ENCODE results near the gene KAT6B.
"Not testable (repeated sequence)": the region's sequence is repeated elsewhere in the genome, so short reads cannot be mapped to it uniquely, and the experiment has no call there.

KAT6B gene

GRCh38 chr10:74881253-74881884, 55.0 kb downstream of the KAT6B start:
- no peak for DNase-seq
- intact Hi-C loops (cut with DNase I), result no loop called here

- no peak for DNase-seq
- intact Hi-C loops (cut with DNase I), result no loop called here
These were observed 56.0 kb downstream of the KAT6B start for GRCh38 chr10:74882427-74882826.

GRCh38 chr10:74882831-74883230, 56.4 kb downstream of the KAT6B start:
- no peak for DNase-seq
- intact Hi-C loops (cut with DNase I), result no loop called here

GRCh38 chr10:74883428-74883827, 57.0 kb downstream of the KAT6B start:
- no peak for DNase-seq
- intact Hi-C loops (cut with DNase I), result no loop called here

GRCh38 chr10:74887614-74888284, 61.3 kb downstream of the KAT6B start:
- intact Hi-C loops (cut with DNase I), result no loop called here
- DNase-seq, result no peak

GRCh38 chr10:74888962-74889661, 62.7 kb downstream of the KAT6B start:
- intact Hi-C loops (cut with DNase I), result no loop called here
- peak in 14 of 42 donors; percentile 8 to 74 (median 24) for DNase-seq

GRCh38 chr10:74889662-74889998, 63.2 kb downstream of the KAT6B start:
- DNase-seq, result no peak
- intact Hi-C loops (cut with DNase I), result no loop called here

GRCh38 chr10:74890460-74890859, 64.1 kb downstream of the KAT6B start:
- intact Hi-C loops (cut with DNase I), result no loop called here
- DNase-seq, result no peak

GRCh38 chr10:74891053-74891452, 64.7 kb downstream of the KAT6B start:
- intact Hi-C loops (cut with DNase I), result no loop called here
- DNase-seq, result peak in 9 of 42 donors; percentile 8 to 60 (median 22)

- intact Hi-C loops (cut with DNase I), result no loop called here
- DNase-seq, result no peak
These were observed 66.4 kb downstream of the KAT6B start for GRCh38 chr10:74892839-74893238.

GRCh38 chr10:74893329-74893728, 66.9 kb downstream of the KAT6B start:
- DNase-seq; intact Hi-C loops (cut with DNase I): not testable (repeated sequence)

- intact Hi-C loops (cut with DNase I), result no loop called here
- DNase-seq, result no peak
These were observed 70.6 kb downstream of the KAT6B start for GRCh38 chr10:74896788-74897527.

GRCh38 chr10:74898201-74898976, 72.0 kb downstream of the KAT6B start:
- DNase-seq, result no peak
- intact Hi-C loops (cut with DNase I), result no loop called here

GRCh38 chr10:74900297-74900696, 73.9 kb downstream of the KAT6B start:
- intact Hi-C loops (cut with DNase I), result no loop called here
- DNase-seq, result no peak

GRCh38 chr10:74901301-74901700, 74.9 kb downstream of the KAT6B start:
- intact Hi-C loops (cut with DNase I), result no loop called here

GRCh38 chr10:74901867-74902450, 75.6 kb downstream of the KAT6B start:
- intact Hi-C loops (cut with DNase I), result no loop called here
- DNase-seq, result no peak

More at GRCh38 chr10:74901301-74901700, 74.9 kb downstream of the KAT6B start:
- DNase-seq, result no peak

- intact Hi-C loops (cut with DNase I), result no loop called here
- no peak for DNase-seq
These were observed 77.1 kb downstream of the KAT6B start for GRCh38 chr10:74903491-74903890.

- intact Hi-C loops (cut with DNase I), result no loop called here
These were observed 80.3 kb downstream of the KAT6B start for GRCh38 chr10:74906611-74907198.

More at GRCh38 chr10:74906611-74907198, 80.3 kb downstream of the KAT6B start:
- no peak for DNase-seq

Measured in head of caudate nucleus (tissue), 42 donors.